NB4 (cell line): ENCODE data around the gene NOL6.

Experiments used
- POLR2A ChIP-seq: IDR thresholded peaks from 2 replicates; pipeline ENCODE4 v1.6.1; 2011; ENCODE audit warnings: mild to moderate bottlenecking; ENCODE audit not compliant: insufficient read length; ENCODE audit errors: extremely low read depth
- TF ChIP-seq, protein P1 (sequence below): IDR thresholded peaks from one replicate; pipeline ENCODE4 v1.5.1; 2012; ENCODE audit warnings: low read depth, low read length
- TF ChIP-seq, protein P2 (sequence below): IDR thresholded peaks from 2 replicates; pipeline ENCODE4 v1.6.1; 2011; ENCODE audit warnings: low read depth, low read length

DNA sequence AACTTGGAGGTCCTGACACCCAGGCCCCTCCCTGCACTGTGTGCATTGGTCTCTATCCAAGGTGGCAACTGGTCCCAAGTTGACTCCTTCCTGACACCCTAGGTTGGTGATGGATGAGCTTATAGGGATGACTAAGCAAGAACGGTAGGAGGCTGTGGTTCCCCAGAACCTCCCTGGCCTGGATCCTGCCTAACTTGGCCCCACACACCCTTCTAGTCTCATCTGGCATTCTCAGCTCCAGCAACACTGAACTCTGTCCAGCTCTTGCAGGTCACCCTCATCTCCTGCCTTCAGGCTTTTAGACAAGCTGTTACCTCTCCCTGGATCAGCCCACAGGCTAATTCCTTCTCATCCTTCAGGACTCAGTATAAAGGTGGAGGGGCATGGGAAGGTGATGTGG, 42.8 kb downstream of the NOL6 start:
- TF ChIP-seq, protein P1, sequence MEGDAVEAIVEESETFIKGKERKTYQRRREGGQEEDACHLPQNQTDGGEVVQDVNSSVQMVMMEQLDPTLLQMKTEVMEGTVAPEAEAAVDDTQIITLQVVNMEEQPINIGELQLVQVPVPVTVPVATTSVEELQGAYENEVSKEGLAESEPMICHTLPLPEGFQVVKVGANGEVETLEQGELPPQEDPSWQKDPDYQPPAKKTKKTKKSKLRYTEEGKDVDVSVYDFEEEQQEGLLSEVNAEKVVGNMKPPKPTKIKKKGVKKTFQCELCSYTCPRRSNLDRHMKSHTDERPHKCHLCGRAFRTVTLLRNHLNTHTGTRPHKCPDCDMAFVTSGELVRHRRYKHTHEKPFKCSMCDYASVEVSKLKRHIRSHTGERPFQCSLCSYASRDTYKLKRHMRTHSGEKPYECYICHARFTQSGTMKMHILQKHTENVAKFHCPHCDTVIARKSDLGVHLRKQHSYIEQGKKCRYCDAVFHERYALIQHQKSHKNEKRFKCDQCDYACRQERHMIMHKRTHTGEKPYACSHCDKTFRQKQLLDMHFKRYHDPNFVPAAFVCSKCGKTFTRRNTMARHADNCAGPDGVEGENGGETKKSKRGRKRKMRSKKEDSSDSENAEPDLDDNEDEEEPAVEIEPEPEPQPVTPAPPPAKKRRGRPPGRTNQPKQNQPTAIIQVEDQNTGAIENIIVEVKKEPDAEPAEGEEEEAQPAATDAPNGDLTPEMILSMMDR, result no peak
- TF ChIP-seq POLR2A, result no peak
- TF ChIP-seq, protein P2, sequence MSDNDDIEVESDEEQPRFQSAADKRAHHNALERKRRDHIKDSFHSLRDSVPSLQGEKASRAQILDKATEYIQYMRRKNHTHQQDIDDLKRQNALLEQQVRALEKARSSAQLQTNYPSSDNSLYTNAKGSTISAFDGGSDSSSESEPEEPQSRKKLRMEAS, result no peak
